Astrocyte of the spinal cord (primary cell): ENCODE data around the gene KLHL15.

Experiments used
- DNase-seq: peaks from one replicate; pipeline ENCODE4 v3.0.0; 2011; ENCODE audit warnings: low read depth, low spot score
- H3K4me3 ChIP-seq: 2 replicates; pipeline ENCODE4 v1.5.1; 2011; ENCODE audit warnings: low read depth, mild to moderate bottlenecking, low read length, moderate library complexity
- in situ Hi-C: cut with HindIII; loops from 2 replicates; pipeline ENCODE4 v1.10.0; 2017; ENCODE audit warnings: low sequenced_read_pairs
- TF ChIP-seq, protein P1 (sequence below): IDR thresholded peaks from 2 replicates; pipeline ENCODE4 v1.5.1; 2012; ENCODE audit warnings: low read depth, mild to moderate bottlenecking, low read length, inconsistent platforms

The KLHL15 gene

DNA sequence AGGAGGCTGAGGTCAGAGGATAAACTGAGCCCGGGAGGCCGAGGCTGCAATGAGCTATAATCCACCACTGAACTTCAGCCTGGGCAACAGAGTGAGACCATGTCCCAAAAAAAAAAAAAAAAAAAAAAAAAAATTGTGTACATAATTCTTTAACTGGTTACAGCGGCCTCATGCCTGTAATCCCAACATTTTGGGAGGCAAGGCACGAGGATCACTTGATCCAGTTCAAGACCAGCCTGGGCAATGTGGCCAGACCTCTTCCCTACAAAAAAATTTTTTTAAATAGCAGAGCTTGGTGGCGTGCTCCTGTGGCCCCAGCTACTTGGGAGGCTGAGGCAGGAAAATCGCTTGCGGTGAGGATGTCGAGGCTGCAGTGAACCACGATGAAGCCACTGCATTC, 9.3 kb downstream of the KLHL15 start:
- in situ Hi-C loops, result no loop called here
- H3K4me3 ChIP-seq, result no peak overlapping the region
- TF ChIP-seq, protein P1, sequence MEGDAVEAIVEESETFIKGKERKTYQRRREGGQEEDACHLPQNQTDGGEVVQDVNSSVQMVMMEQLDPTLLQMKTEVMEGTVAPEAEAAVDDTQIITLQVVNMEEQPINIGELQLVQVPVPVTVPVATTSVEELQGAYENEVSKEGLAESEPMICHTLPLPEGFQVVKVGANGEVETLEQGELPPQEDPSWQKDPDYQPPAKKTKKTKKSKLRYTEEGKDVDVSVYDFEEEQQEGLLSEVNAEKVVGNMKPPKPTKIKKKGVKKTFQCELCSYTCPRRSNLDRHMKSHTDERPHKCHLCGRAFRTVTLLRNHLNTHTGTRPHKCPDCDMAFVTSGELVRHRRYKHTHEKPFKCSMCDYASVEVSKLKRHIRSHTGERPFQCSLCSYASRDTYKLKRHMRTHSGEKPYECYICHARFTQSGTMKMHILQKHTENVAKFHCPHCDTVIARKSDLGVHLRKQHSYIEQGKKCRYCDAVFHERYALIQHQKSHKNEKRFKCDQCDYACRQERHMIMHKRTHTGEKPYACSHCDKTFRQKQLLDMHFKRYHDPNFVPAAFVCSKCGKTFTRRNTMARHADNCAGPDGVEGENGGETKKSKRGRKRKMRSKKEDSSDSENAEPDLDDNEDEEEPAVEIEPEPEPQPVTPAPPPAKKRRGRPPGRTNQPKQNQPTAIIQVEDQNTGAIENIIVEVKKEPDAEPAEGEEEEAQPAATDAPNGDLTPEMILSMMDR, result no peak

DNA sequence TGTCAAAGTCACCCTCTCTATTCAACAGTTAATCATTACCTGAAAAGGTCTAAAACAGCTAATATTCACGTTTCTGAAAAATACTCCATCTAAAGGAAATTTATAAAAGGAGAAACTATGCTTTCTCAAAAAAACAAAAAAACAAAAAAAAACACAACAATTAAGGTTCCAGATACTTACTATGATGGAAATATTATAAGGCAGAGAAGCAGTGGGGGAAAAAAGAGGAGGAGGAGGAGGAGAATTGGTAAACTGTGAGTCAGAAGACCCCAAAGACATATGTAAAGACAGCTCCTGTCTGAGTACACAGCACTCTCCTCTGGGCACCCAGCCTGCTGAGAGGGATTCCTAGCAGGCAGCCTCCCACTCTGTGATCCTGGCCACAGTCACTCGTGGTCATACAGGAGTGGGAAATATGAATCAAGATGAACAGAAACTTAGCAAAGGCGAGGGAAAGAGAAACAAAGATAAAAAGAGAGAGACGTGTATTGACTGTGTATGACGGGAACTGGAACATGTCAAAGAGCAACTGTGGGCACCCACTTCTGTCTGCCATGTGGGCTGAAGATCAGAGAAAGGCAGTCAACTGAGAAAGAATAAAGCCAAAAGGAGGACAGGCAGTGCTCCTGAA, 12.5 kb downstream of the KLHL15 start:
- in situ Hi-C loops, result no loop called here
- TF ChIP-seq, protein P1, result no peak
- DNase-seq, result no peak
- H3K4me3 ChIP-seq, result no peak overlapping the region

More for the DNA sequence above, 9.3 kb downstream of the KLHL15 start:
- DNase-seq, result no peak

DNA sequence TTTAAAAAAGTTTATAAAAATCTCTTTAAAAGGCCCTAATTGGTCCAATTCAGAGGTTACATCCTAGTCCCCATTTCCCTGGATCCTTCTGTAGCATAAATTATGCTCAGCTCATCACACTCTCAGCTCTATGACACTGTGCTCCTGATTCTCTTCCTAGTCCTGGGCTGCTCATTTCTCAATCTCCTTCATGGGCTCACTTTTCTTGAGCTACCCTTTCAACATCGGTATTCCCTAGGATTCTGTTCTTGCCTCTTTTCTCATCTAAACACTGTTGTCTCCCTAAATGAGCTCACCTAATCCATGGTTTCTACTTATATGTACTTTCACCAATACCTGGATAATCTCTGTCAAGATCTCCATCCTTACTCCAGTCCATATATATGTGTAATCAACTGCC, 14.7 kb downstream of the KLHL15 start:
- TF ChIP-seq, protein P1, result no peak
- H3K4me3 ChIP-seq, result no peak overlapping the region
- no peak for DNase-seq
- in situ Hi-C loops, result no loop called here

DNA sequence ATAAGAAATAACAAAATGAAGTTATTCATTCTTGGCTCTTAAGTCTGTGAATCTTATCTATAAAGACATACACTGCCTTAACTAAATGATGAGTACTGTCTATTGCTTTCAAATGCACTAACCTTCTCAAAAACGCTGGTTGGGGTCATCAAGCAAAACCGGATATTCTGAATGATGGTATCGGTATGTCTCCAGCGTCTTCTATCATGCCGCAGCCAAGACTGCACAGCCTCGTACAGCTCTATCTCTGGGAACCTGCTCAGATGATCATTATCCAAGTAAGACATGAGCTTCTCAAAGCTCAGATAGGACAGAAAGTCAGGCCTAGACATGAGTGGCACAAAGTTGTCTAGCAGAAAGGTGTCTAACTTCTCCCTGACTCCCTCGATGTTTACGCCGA, 21.1 kb downstream of the KLHL15 start:
- DNase-seq, result no peak
- TF ChIP-seq, protein P1, result no peak
- H3K4me3 ChIP-seq, result no peak overlapping the region
- in situ Hi-C loops, result no loop called here

DNA sequence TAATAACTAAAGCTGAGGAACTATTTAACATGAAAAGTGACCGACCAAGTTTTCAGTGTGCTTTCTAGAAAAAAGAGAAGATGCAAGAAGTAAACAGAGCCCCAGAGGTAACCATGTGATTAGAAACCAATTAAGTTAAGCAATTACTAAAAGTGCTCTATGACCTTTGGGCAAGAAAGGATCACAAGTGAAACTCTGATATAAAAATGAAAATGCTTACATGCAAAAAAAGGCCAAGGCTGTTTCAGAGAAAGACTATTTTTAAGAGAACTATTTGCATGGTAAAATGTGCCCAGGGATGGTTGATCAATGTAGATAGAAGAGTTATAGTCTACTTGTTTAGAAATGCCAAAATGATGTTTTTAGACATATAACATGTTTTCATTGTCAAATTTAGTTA, 22.0 kb downstream of the KLHL15 start:
- DNase-seq, result no peak
- TF ChIP-seq, protein P1, result no peak
- in situ Hi-C loops, result no loop called here
- H3K4me3 ChIP-seq, result no peak overlapping the region

DNA sequence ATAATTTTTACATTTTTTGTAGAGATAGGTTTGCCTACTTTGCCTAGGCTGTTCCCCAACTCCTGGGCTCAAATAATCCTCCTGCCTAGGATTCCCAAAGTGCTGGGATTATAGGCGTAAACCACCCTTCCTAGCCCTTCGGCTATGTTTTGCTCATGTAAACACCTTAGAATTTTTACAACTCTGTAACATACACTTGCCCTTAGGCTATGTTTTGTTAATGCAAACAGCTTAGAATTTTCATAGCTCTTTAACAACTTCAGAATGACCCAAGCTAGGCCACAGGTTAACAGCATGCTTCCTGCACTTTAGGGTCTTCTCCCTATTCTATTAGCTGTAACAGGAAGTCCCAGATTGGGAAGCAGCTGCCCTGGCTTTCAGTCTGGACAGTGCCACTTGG, 24.2 kb downstream of the KLHL15 start:
- in situ Hi-C loops, result no loop called here
- DNase-seq, result no peak
- H3K4me3 ChIP-seq, result no peak overlapping the region
- TF ChIP-seq, protein P1, result no peak

DNA sequence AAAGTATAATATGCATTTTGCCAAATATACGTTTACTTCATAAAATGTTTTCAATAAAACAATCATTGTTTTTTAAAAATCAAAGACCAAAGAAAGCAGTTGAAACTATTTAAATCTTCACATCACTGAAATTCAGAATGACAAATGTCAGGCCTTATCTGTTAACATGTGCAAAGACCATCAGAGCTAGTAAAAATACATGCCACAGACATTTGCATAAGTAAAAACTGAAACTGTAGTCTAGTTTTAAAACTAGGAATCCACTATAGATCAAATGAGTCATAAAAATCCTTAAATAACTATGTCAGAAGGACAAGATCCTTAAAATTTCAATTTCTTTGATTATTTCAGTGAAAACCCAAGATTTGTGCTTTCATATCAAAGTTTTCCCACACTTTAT, 24.8 kb downstream of the KLHL15 start:
- TF ChIP-seq, protein P1, result no peak
- no peak for DNase-seq
- in situ Hi-C loops, result no loop called here

More for the DNA sequence above, 24.8 kb downstream of the KLHL15 start:
- H3K4me3 ChIP-seq, result no peak overlapping the region
